Measurements from ENCODE around the gene ZMIZ1.
A peak's percentile ranks its signal among the peaks of the same experiment; 100 is the strongest.

The ZMIZ1 gene

GRCh38 chr10:79243181-79244067, 174.7 kb downstream of the ZMIZ1 start:
- peaks cover 51 to 72% of the 10 kb centered on the region in 2 donors for H3K4me1 Mint-ChIP-seq
- peak; percentile 36 to 40 for ATAC-seq (replicated peaks)
- peak; percentile 47 for DNase-seq

GRCh38 chr10:79244068-79244442, 175.3 kb downstream of the ZMIZ1 start:
- Mint-ChIP-seq H3K4me1 (peaks cover 52 to 78% of the 10 kb centered on the region in 2 donors), H3K9me3 (no peaks in the 10 kb centered on the region), H3K27me3 (no peaks in the 10 kb centered on the region), H3K4me3 (peak overlapping the region; percentile 78 to 83), H3K36me3 (peaks cover 28 to 51% of the 10 kb centered on the region in 2 donors), H3K27ac (peak overlapping the region; percentile 98)
- DNase-seq (no peak), ATAC-seq (replicated peaks) (no peak)

More at GRCh38 chr10:79243181-79244067, 174.7 kb downstream of the ZMIZ1 start:
- H3K27me3 Mint-ChIP-seq = no peaks in the 10 kb centered on the region
- H3K36me3 Mint-ChIP-seq = peaks cover 28 to 50% of the 10 kb centered on the region in 2 donors
- no peaks in the 10 kb centered on the region for H3K9me3 Mint-ChIP-seq
- H3K27ac Mint-ChIP-seq = peak overlapping the region; percentile 98
- peak overlapping the region; percentile 83 to 90 for H3K4me3 Mint-ChIP-seq

- H3K27ac Mint-ChIP-seq = peak overlapping the region; percentile 98
- H3K27me3 Mint-ChIP-seq = no peaks in the 10 kb centered on the region
- peaks cover 28 to 54% of the 10 kb centered on the region in 2 donors for H3K36me3 Mint-ChIP-seq
- peaks cover 59 to 86% of the 10 kb centered on the region in 2 donors for H3K4me1 Mint-ChIP-seq
- ATAC-seq (replicated peaks) = peak; percentile 7 to 12
- H3K9me3 Mint-ChIP-seq = no peaks in the 10 kb centered on the region
- peak overlapping the region; percentile 78 to 83 for H3K4me3 Mint-ChIP-seq
- peak; percentile 51 for DNase-seq
These were observed 176.2 kb downstream of the ZMIZ1 start for GRCh38 chr10:79244841-79245504.

GRCh38 chr10:79245539-79246208, 176.9 kb downstream of the ZMIZ1 start:
- Mint-ChIP-seq H3K36me3 (peaks cover 31 to 60% of the 10 kb centered on the region in 2 donors), H3K4me3 (peak overlapping the region; percentile 78 to 83)

GRCh38 chr10:79246209-79246581, 177.4 kb downstream of the ZMIZ1 start:
- no peaks in the 10 kb centered on the region for H3K9me3 Mint-ChIP-seq
- ATAC-seq (replicated peaks) = no peak
- peak overlapping the region; percentile 78 to 83 for H3K4me3 Mint-ChIP-seq
- H3K36me3 Mint-ChIP-seq = peaks cover 35 to 63% of the 10 kb centered on the region in 2 donors
- no peaks in the 10 kb centered on the region for H3K27me3 Mint-ChIP-seq
- no peak for DNase-seq
- peaks cover 63 to 86% of the 10 kb centered on the region in 2 donors for H3K4me1 Mint-ChIP-seq
- peak overlapping the region; percentile 98 for H3K27ac Mint-ChIP-seq

More at GRCh38 chr10:79245539-79246208, 176.9 kb downstream of the ZMIZ1 start:
- DNase-seq = no peak
- Mint-ChIP-seq H3K27me3 (no peaks in the 10 kb centered on the region), H3K9me3 (no peaks in the 10 kb centered on the region), H3K27ac (peak overlapping the region; percentile 98), H3K4me1 (peaks cover 63 to 86% of the 10 kb centered on the region in 2 donors)
- ATAC-seq (replicated peaks) = no peak

- Mint-ChIP-seq H3K4me1 (peaks cover 63 to 86% of the 10 kb centered on the region in 2 donors), H3K27ac (peak overlapping the region; percentile 98)
These were observed 178.0 kb downstream of the ZMIZ1 start for GRCh38 chr10:79246606-79247275.

GRCh38 chr10:79247373-79248137, 178.8 kb downstream of the ZMIZ1 start:
- Mint-ChIP-seq H3K36me3 (peaks cover 45 to 67% of the 10 kb centered on the region in 2 donors), H3K27ac (peak overlapping the region; percentile 98), H3K4me1 (peaks cover 70 to 89% of the 10 kb centered on the region in 2 donors), H3K9me3 (no peaks in the 10 kb centered on the region), H3K4me3 (peak overlapping the region; percentile 78 to 81), H3K27me3 (no peaks in the 10 kb centered on the region)
- peak; percentile 64 for DNase-seq
- peak; percentile 47 to 48 for ATAC-seq (replicated peaks)

More at GRCh38 chr10:79246606-79247275, 178.0 kb downstream of the ZMIZ1 start:
- no peaks in the 10 kb centered on the region for H3K27me3 Mint-ChIP-seq
- no peaks in the 10 kb centered on the region for H3K9me3 Mint-ChIP-seq
- H3K36me3 Mint-ChIP-seq = peaks cover 41 to 63% of the 10 kb centered on the region in 2 donors
- DNase-seq (no peak), ATAC-seq (replicated peaks) (no peak)
- peak overlapping the region; percentile 78 to 81 for H3K4me3 Mint-ChIP-seq

GRCh38 chr10:79248341-79249185, 179.8 kb downstream of the ZMIZ1 start:
- peak overlapping the region; percentile 98 for H3K27ac Mint-ChIP-seq
- H3K27me3 Mint-ChIP-seq = no peaks in the 10 kb centered on the region
- DNase-seq (peak; percentile 85), ATAC-seq (replicated peaks) (peak; percentile 26 to 33)
- H3K4me3 Mint-ChIP-seq = peak overlapping the region; percentile 78 to 81
- H3K9me3 Mint-ChIP-seq = no peaks in the 10 kb centered on the region
- peaks cover 49 to 75% of the 10 kb centered on the region in 2 donors for H3K36me3 Mint-ChIP-seq
- peaks cover 80 to 99% of the 10 kb centered on the region in 2 donors for H3K4me1 Mint-ChIP-seq

- peaks cover 43 to 67% of the 10 kb centered on the region in 2 donors for H3K36me3 Mint-ChIP-seq
- peaks cover 81 to 100% of the 10 kb centered on the region in 2 donors for H3K4me1 Mint-ChIP-seq
- peak; percentile 69 to 73 for ATAC-seq (replicated peaks)
- peak overlapping the region; percentile 98 for H3K27ac Mint-ChIP-seq
- DNase-seq = peak; percentile 75
- no peaks in the 10 kb centered on the region for H3K9me3 Mint-ChIP-seq
- no peaks in the 10 kb centered on the region for H3K27me3 Mint-ChIP-seq
- peak overlapping the region; percentile 78 to 81 for H3K4me3 Mint-ChIP-seq
These were observed 180.7 kb downstream of the ZMIZ1 start for GRCh38 chr10:79249186-79250121.

- Mint-ChIP-seq H3K9me3 (no peaks in the 10 kb centered on the region), H3K27ac (peak overlapping the region; percentile 98), H3K36me3 (peaks cover 37 to 62% of the 10 kb centered on the region in 2 donors), H3K4me1 (peaks cover 80 to 100% of the 10 kb centered on the region in 2 donors), H3K27me3 (no peaks in the 10 kb centered on the region), H3K4me3 (peak overlapping the region; percentile 78 to 81)
- peak; percentile 80 for DNase-seq
- peak; percentile 51 for ATAC-seq (replicated peaks)
These were observed 181.5 kb downstream of the ZMIZ1 start for GRCh38 chr10:79250259-79250658.

GRCh38 chr10:79252450-79252849, 183.7 kb downstream of the ZMIZ1 start:
- Mint-ChIP-seq H3K4me1 (peaks cover 79 to 100% of the 10 kb centered on the region in 2 donors), H3K4me3 (peak overlapping the region; percentile 47 to 60), H3K36me3 (peaks cover 37 to 65% of the 10 kb centered on the region in 2 donors)

More at GRCh38 chr10:79252450-79252849, 183.7 kb downstream of the ZMIZ1 start:
- peak overlapping the region; percentile 98 for H3K27ac Mint-ChIP-seq
- no peaks in the 10 kb centered on the region for H3K9me3 Mint-ChIP-seq
- no peak for DNase-seq
- no peak for ATAC-seq (replicated peaks)
- H3K27me3 Mint-ChIP-seq = no peaks in the 10 kb centered on the region

All from stimulated activated naive B cell treated with anti-CD40 and anti-IgM and Interleukin-4, amounts not matched to agents 10 μg/mL and 1 μg/mL and 100 μg/mL, for 72 hours (primary cell).